ENCODE data around the gene ARHGAP4.

ARHGAP4 gene

GRCh38 chrX:153944140-153944799, 18.2 kb upstream of the ARHGAP4 start, which contains the start of gene RENBP:
RENBP (minus strand) TSS chrX:153944643; CDS start chrX:153944610, 33 bp downstream.
- DNase-seq = peak in 2 of 4 experiments; percentile 26 to 27

- DNase-seq = no peak
Measured at GRCh38 chrX:153941336-153942252, 15.5 kb upstream of the ARHGAP4 start.

- no peak for DNase-seq
Measured at GRCh38 chrX:153939573-153939972, 13.5 kb upstream of the ARHGAP4 start.

- no peak for DNase-seq
Measured at GRCh38 chrX:153938226-153938786, 12.2 kb upstream of the ARHGAP4 start.

- no peak for DNase-seq
Measured at GRCh38 chrX:153937056-153937455, 11.0 kb upstream of the ARHGAP4 start.

GRCh38 chrX:153935326-153935851, 9.3 kb upstream of the ARHGAP4 start:
- no peak for DNase-seq

GRCh38 chrX:153934762-153935325, 8.8 kb upstream of the ARHGAP4 start, which contains the start of gene NAA10:
NAA10 (minus strand) TSS chrX:153935037; CDS start chrX:153934904, 133 bp downstream.
- peak; percentile 20 to 25 (median 24) for DNase-seq

GRCh38 chrX:153934148-153934761, 8.2 kb upstream of the ARHGAP4 start:
- no peak for DNase-seq

- no peak for DNase-seq
Measured at GRCh38 chrX:153933748-153934147, 7.7 kb upstream of the ARHGAP4 start.

- no peak for DNase-seq
Measured at GRCh38 chrX:153932220-153932915, 6.3 kb upstream of the ARHGAP4 start.

- no peak for DNase-seq
Measured at GRCh38 chrX:153931748-153932147, 5.7 kb upstream of the ARHGAP4 start.

GRCh38 chrX:153931151-153931550, 5.1 kb upstream of the ARHGAP4 start:
- no peak for DNase-seq

GRCh38 chrX:153930011-153930910, 4.2 kb upstream of the ARHGAP4 start:
- no peak for DNase-seq

GRCh38 chrX:153929576-153929975, 3.5 kb upstream of the ARHGAP4 start:
- no peak for DNase-seq

GRCh38 chrX:153928846-153929245, 2.8 kb upstream of the ARHGAP4 start:
- no peak for DNase-seq

GRCh38 chrX:153927922-153928760, 2.1 kb upstream of the ARHGAP4 start:
- DNase-seq = peak; percentile 76 to 88 (median 82)

- DNase-seq = no peak
Measured at GRCh38 chrX:153927672-153927921, 1.5 kb upstream of the ARHGAP4 start.

GRCh38 chrX:153926858-153927671, 1.0 kb upstream of the ARHGAP4 start:
- peak in 3 of 4 experiments; percentile 30 to 59 (median 58) for DNase-seq

GRCh38 chrX:153926552-153926857, 441 bp upstream of the ARHGAP4 start:
- no peak for DNase-seq

Data from activated CD4-positive, CD25-positive, alpha-beta regulatory T cell (primary cell).